ENCODE data around the gene IRF2BPL. TPM values are rescaled to one million over a fixed set of nuclear protein-coding genes. Genes with fewer than 3 reads are reported as not detected.

Gene IRF2BPL
- total RNA-seq, 1 donor from 2014 or later: 23.3 TPM

DNA sequence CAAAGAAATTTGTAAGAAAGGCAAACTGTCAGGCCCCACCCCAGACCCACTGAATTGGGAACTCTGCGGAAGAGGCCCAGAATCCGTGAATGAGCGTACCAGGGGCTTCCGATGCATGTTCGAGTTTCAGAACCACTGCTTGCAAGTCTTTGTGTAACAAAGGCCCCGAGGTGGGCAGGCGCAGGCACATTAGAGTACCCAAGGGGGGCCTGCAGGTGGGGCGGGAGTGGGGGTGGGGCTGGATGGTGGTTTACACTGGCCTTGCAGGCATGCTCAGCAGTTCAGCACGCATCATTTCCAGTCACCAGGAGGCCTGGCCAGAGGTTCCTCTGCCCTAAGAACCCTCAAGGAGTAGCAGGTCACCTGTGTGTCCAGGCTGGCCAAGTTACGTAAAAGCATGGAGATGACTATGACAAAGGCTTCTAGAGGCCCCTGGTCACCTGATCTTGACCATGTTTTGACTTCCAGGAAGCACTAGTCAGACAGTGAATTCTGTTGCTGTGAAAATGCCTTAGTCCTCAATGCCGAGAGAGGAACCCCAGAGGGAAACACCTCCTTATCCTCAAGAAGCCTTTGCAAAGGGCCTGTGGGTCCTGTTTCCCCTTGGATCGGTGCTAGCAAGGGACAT is 33.2 kb upstream of the IRF2BPL start:
- no peaks in the 10 kb centered on the region for H3K9me3 Mint-ChIP-seq (ENCODE audit: unreplicated experiment)
- no peaks in the 10 kb centered on the region for H3K4me1 Mint-ChIP-seq (ENCODE audit: low read depth, unreplicated experiment)
- H3K36me3 Mint-ChIP-seq (ENCODE audit: unreplicated experiment): no peaks in the 10 kb centered on the region
- TF ChIP-seq, protein P1, sequence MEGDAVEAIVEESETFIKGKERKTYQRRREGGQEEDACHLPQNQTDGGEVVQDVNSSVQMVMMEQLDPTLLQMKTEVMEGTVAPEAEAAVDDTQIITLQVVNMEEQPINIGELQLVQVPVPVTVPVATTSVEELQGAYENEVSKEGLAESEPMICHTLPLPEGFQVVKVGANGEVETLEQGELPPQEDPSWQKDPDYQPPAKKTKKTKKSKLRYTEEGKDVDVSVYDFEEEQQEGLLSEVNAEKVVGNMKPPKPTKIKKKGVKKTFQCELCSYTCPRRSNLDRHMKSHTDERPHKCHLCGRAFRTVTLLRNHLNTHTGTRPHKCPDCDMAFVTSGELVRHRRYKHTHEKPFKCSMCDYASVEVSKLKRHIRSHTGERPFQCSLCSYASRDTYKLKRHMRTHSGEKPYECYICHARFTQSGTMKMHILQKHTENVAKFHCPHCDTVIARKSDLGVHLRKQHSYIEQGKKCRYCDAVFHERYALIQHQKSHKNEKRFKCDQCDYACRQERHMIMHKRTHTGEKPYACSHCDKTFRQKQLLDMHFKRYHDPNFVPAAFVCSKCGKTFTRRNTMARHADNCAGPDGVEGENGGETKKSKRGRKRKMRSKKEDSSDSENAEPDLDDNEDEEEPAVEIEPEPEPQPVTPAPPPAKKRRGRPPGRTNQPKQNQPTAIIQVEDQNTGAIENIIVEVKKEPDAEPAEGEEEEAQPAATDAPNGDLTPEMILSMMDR (IDR thresholded peaks at IDR 0.05; ENCODE audit: partially characterized antibody, unreplicated experiment): no peak
- H3K4me3 Mint-ChIP-seq (ENCODE audit: unreplicated experiment): no peak overlapping the region
- no peak for DNase-seq
- peaks cover 8% of the 10 kb centered on the region for H3K27me3 Mint-ChIP-seq (ENCODE audit: unreplicated experiment)
- H3K27ac Mint-ChIP-seq (ENCODE audit: unreplicated experiment): no peak overlapping the region

DNA sequence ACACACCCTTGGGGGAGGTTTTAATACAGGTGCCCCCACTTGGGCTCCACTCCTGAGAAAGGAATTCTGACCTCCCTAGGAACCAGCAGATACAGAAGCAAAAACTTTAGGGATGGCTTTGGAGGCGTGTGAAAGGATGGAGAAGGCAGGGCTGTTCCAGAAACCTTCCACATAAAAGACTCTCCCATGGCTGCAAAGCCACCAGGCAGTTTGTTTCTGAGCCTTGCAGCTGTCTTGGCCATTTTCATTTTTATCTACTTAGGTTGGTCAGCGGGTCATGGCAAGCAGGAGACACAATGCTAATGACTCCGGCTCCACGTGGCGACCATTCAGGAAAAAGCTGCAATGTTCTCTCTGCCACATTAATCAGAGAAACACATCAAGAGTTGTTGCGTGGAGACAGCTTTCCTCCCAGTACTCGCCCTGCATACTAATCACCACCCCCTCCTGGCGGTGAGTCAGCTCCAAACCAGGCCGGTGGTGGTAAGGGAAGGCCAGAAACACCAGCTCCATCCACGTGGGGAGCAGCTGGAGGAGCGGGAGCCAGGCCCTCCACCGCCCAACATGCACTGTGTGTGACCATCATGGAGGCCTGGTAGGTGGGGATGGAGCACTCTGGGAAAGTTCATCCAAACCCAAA is 30.9 kb upstream of the IRF2BPL start:
- H3K4me1 Mint-ChIP-seq (ENCODE audit: low read depth, unreplicated experiment): no peaks in the 10 kb centered on the region
- TF ChIP-seq, protein P1 (IDR thresholded peaks at IDR 0.05; ENCODE audit: partially characterized antibody, unreplicated experiment): no peak
- H3K27ac Mint-ChIP-seq (ENCODE audit: unreplicated experiment): no peak overlapping the region
- H3K27me3 Mint-ChIP-seq (ENCODE audit: unreplicated experiment): peaks cover 4% of the 10 kb centered on the region
- H3K36me3 Mint-ChIP-seq (ENCODE audit: unreplicated experiment): no peaks in the 10 kb centered on the region
- H3K9me3 Mint-ChIP-seq (ENCODE audit: unreplicated experiment): no peaks in the 10 kb centered on the region
- peak; percentile 45 for DNase-seq
- H3K4me3 Mint-ChIP-seq (ENCODE audit: unreplicated experiment): no peak overlapping the region

DNA sequence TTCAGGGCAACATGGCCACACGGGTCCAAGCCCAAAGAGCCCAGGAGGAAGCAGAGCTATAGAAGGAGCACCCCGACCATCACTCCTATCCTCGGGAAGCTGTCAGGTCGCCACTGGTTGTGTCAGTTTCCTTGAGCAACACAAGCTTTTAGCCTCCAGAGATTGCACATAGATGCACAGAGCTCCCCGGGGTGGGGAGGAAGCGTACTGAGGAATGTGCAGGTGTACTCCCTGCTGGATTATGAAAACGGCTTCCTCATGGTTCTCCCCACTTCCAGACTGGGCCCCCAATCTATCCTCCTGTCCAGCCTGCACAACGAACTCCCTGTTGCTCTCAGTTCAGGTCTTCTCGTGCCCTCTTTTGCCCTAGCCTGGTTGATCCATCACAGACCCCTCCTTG is 30.3 kb upstream of the IRF2BPL start:
- H3K27ac Mint-ChIP-seq (ENCODE audit: unreplicated experiment): no peak overlapping the region
- DNase-seq: no peak
- TF ChIP-seq, protein P1 (IDR thresholded peaks at IDR 0.05; ENCODE audit: partially characterized antibody, unreplicated experiment): no peak
- no peaks in the 10 kb centered on the region for H3K9me3 Mint-ChIP-seq (ENCODE audit: unreplicated experiment)
- no peaks in the 10 kb centered on the region for H3K4me1 Mint-ChIP-seq (ENCODE audit: low read depth, unreplicated experiment)
- H3K4me3 Mint-ChIP-seq (ENCODE audit: unreplicated experiment): no peak overlapping the region
- H3K27me3 Mint-ChIP-seq (ENCODE audit: unreplicated experiment): peaks cover 7% of the 10 kb centered on the region
- H3K36me3 Mint-ChIP-seq (ENCODE audit: unreplicated experiment): no peaks in the 10 kb centered on the region

DNA sequence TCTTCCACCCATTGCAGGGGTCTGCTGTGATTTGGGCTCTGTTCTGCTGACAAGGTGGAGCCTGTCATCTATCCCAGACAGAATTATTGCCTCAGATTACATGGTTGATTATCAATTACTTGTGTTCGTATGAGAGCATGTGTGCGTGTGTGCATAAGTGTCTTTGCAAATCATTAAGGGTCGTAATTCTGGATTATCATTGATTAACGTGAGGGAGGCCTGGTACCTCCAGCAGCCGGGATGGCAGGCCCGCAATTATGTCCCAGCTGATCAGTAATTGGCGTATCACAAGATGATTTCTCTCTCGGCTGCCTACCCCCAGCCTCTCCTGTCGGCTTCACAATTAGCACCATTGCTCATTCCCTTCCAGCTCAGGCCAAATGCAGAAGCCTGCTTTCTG is 29.6 kb upstream of the IRF2BPL start:
- no peaks in the 10 kb centered on the region for H3K36me3 Mint-ChIP-seq (ENCODE audit: unreplicated experiment)
- no peaks in the 10 kb centered on the region for H3K4me1 Mint-ChIP-seq (ENCODE audit: low read depth, unreplicated experiment)
- no peaks in the 10 kb centered on the region for H3K9me3 Mint-ChIP-seq (ENCODE audit: unreplicated experiment)
- TF ChIP-seq, protein P1 (IDR thresholded peaks at IDR 0.05; ENCODE audit: partially characterized antibody, unreplicated experiment): no peak
- peaks cover 9% of the 10 kb centered on the region for H3K27me3 Mint-ChIP-seq (ENCODE audit: unreplicated experiment)
- DNase-seq: no peak
- H3K4me3 Mint-ChIP-seq (ENCODE audit: unreplicated experiment): no peak overlapping the region
- H3K27ac Mint-ChIP-seq (ENCODE audit: unreplicated experiment): no peak overlapping the region

DNA sequence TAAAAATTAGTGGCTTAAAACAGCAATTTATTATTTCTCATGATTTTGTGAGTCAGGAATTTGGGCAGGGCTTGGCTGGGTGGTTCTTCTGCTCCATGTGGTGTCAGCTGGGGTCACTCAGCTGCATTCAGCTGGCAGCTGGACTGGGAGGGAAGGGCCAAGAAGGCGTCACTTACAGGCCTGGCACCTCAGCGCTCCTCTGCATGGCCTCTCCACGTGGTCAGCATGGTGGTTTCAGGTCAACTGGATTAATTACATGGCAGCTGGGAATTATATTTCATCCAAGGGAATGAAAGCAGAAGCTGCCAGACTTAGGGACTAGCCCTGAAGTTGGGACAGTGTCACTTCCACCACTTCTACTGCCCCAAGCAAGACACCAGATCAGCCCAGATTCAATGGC is 27.5 kb upstream of the IRF2BPL start:
- Mint-ChIP-seq H3K27ac (ENCODE audit: unreplicated experiment) (no peak overlapping the region), H3K36me3 (ENCODE audit: unreplicated experiment) (no peaks in the 10 kb centered on the region), H3K27me3 (ENCODE audit: unreplicated experiment) (peaks cover 14% of the 10 kb centered on the region), H3K4me1 (ENCODE audit: low read depth, unreplicated experiment) (peaks cover 3% of the 10 kb centered on the region), H3K9me3 (ENCODE audit: unreplicated experiment) (no peaks in the 10 kb centered on the region), H3K4me3 (ENCODE audit: unreplicated experiment) (no peak overlapping the region)
- TF ChIP-seq, protein P1 (IDR thresholded peaks at IDR 0.05; ENCODE audit: partially characterized antibody, unreplicated experiment): no peak
- no peak for DNase-seq
